RWPE2 (cell line): ENCODE measurements around the gene HMGN5.

ENCODE experiments used
- ATAC-seq: fragments of 200-7000 bp; cut with Tn5 transposase; 3 replicates; pipeline ENCODE4 v1.9.1; 2021; ENCODE audit warnings: low read depth
- DNase-seq: peaks from one replicate; pipeline ENCODE4 v3.0.0-alpha.2; 2020; ENCODE audit warnings: low spot score
- H3K27ac ChIP-seq: fragments of 450-650 bp; 2 replicates; pipeline ENCODE4 v1.5.1; 2017; ENCODE audit warnings: mild to moderate bottlenecking; ENCODE audit not compliant: poor library complexity, severe bottlenecking
- H3K27me3 ChIP-seq: fragments of 250-450 bp; sonication (Bioruptor Pico); 2 replicates; pipeline ENCODE4 v1.5.1; 2021; ENCODE audit warnings: mild to moderate bottlenecking, moderate library complexity; ENCODE audit not compliant: insufficient read depth, poor library complexity, severe bottlenecking
- H3K36me3 ChIP-seq: fragments of 250-450 bp; sonication (Bioruptor Pico); 2 replicates; pipeline ENCODE4 v1.5.1; 2020; ENCODE audit warnings: low read depth, mild to moderate bottlenecking, moderate library complexity
- H3K4me1 ChIP-seq: fragments of 250-450 bp; sonication (Bioruptor Pico); 2 replicates; pipeline ENCODE4 v1.5.1; 2021; ENCODE audit warnings: mild to moderate bottlenecking, moderate library complexity; ENCODE audit not compliant: insufficient read depth, poor library complexity, severe bottlenecking
- H3K4me3 ChIP-seq: fragments of 250-450 bp; sonication (Bioruptor Pico); 2 replicates; pipeline ENCODE4 v1.5.1; 2021; ENCODE audit warnings: mild to moderate bottlenecking, moderate library complexity; ENCODE audit not compliant: severe bottlenecking
- H3K9me3 ChIP-seq: fragments of 250-450 bp; sonication (Bioruptor Pico); 2 replicates; pipeline ENCODE4 v1.5.1; 2021; ENCODE audit warnings: mild to moderate bottlenecking, moderate library complexity; ENCODE audit not compliant: severe bottlenecking
- TF ChIP-seq, protein P1 (sequence below): fragments of 450-650 bp; IDR thresholded peaks from one replicate; pipeline ENCODE4 v1.5.1; 2017; ENCODE audit warnings: mild to moderate bottlenecking, moderate library complexity; ENCODE audit not compliant: poor library complexity, severe bottlenecking

The HMGN5 gene

DNA sequence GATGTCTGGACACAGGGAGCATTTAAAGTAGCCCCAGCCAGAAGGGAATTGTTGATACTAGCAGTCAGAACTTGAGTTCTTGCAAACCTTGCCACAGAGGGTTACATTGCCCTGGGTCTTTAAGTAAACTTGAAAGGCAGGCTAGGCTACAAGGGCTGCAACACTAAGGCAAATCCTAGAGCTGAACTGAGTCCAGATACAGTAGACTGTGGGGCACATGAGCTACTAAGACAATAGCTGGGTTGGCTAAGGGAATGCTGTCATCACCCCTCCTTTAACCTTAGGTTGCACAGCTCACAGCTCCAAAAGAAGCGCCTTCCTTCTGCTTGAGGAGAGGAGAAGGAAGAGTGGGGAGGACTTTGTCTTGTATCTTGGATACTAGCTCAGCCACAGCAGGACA lies 35.8 kb upstream of the HMGN5 start:
- H3K9me3 ChIP-seq = no peaks in the 10 kb centered on the region
- ATAC-seq (no peak), DNase-seq (no peak)
- no peaks in the 10 kb centered on the region for H3K36me3 ChIP-seq
- H3K4me1 ChIP-seq = no peaks in the 10 kb centered on the region
- TF ChIP-seq, protein P1, sequence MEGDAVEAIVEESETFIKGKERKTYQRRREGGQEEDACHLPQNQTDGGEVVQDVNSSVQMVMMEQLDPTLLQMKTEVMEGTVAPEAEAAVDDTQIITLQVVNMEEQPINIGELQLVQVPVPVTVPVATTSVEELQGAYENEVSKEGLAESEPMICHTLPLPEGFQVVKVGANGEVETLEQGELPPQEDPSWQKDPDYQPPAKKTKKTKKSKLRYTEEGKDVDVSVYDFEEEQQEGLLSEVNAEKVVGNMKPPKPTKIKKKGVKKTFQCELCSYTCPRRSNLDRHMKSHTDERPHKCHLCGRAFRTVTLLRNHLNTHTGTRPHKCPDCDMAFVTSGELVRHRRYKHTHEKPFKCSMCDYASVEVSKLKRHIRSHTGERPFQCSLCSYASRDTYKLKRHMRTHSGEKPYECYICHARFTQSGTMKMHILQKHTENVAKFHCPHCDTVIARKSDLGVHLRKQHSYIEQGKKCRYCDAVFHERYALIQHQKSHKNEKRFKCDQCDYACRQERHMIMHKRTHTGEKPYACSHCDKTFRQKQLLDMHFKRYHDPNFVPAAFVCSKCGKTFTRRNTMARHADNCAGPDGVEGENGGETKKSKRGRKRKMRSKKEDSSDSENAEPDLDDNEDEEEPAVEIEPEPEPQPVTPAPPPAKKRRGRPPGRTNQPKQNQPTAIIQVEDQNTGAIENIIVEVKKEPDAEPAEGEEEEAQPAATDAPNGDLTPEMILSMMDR = no peak
- no peak overlapping the region for H3K4me3 ChIP-seq
- H3K27me3 ChIP-seq = no peaks in the 10 kb centered on the region
- no peak overlapping the region for H3K27ac ChIP-seq

DNA sequence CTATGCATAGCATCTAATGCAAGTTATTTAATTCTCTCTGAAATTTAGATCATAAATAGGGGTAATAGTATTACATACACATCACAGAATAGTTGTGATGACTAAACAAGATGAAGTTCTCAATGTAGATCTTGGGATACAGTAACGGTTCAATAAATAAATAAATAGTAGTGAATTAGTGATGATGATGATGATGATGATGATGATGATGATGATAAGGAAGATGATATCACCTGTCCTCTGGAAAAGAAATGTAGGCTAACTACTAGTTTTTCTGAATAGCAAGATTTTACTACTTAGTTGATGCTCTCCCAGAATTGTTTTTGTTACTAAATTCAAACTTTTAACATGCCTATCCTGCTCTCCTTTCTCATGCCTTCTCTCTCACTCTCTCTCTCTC lies 30.5 kb upstream of the HMGN5 start:
- Histone ChIP-seq H3K27me3 (no peaks in the 10 kb centered on the region), H3K27ac (no peak overlapping the region), H3K4me1 (no peaks in the 10 kb centered on the region), H3K9me3 (no peaks in the 10 kb centered on the region), H3K4me3 (no peak overlapping the region), H3K36me3 (no peaks in the 10 kb centered on the region)
- ATAC-seq (no peak), DNase-seq (no peak)
- TF ChIP-seq, protein P1 = no peak

DNA sequence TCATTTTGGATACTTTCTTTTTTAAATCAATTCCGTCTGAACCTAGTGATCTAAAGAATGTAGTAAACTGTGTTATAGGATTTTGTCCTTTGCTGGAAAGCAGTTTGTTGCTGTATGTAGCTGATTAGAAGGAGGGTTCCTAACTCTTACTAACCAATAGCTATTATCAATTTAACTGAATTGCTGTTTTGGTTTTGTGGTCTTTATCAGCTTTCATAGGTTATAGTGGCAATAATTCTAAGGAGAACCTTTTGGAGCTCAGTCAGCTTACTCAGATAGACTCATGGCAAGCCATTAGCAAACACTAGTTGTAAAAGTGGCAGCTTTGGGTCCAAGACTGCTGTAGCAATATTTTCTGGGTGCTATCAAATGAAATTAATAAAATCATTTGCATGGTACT lies 29.8 kb upstream of the HMGN5 start:
- ATAC-seq (no peak), DNase-seq (no peak)
- Histone ChIP-seq H3K36me3 (no peaks in the 10 kb centered on the region), H3K9me3 (no peaks in the 10 kb centered on the region), H3K27me3 (no peaks in the 10 kb centered on the region), H3K27ac (no peak overlapping the region), H3K4me3 (no peak overlapping the region), H3K4me1 (no peaks in the 10 kb centered on the region)
- TF ChIP-seq, protein P1 = no peak

DNA sequence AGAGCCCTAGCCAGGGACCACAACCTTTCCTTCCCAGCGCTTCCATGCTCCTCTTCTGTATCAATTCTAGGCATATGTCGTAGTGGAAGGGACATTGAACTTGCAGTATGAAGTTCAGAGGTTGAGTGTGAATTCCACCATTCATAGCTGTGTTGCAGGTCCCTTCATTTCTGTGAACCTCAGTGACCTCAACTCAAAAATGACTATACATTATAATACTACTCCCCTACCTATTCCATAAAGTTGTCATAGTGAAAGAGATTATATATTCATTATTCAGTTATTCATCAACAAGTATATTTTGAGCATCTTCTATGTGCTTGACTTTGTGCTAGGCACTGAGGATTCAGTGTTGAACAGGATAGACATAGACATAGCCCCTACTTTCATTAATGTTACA lies 28.2 kb upstream of the HMGN5 start:
- Histone ChIP-seq H3K4me3 (no peak overlapping the region), H3K27me3 (no peaks in the 10 kb centered on the region)

DNA sequence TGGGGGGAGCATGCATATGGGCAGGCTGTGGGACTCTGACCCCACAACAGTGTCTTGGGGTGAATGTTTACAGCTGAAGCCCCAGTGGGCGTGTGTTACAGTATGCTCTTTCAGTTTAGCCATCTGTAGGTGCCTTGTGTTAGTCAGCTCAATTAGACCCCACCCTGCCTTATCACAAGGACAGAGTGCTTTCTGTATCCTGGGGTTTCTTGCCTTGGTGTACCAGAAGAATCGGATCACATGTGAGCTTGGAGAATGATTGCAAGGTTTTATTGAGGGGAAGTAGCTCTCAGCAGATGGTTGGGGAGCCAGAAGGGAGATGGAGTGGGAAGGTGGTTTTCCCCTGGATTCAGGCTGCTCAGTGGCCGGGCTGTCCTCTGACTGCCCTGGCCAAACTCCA lies 27.5 kb upstream of the HMGN5 start:
- Histone ChIP-seq H3K4me1 (no peaks in the 10 kb centered on the region), H3K9me3 (no peaks in the 10 kb centered on the region), H3K27me3 (no peaks in the 10 kb centered on the region), H3K36me3 (no peaks in the 10 kb centered on the region), H3K4me3 (no peak overlapping the region), H3K27ac (no peak overlapping the region)
- TF ChIP-seq, protein P1 = no peak
- no peak for DNase-seq
- no peak for ATAC-seq

More for the DNA sequence above, 28.2 kb upstream of the HMGN5 start:
- no peaks in the 10 kb centered on the region for H3K9me3 ChIP-seq
- ATAC-seq (no peak), DNase-seq (no peak)
- H3K27ac ChIP-seq = no peak overlapping the region
- TF ChIP-seq, protein P1 = no peak
- no peaks in the 10 kb centered on the region for H3K4me1 ChIP-seq
- H3K36me3 ChIP-seq = no peaks in the 10 kb centered on the region
